Ectodermal cell (in vitro differentiated cells): ENCODE measurements around the gene RASGRP1.

Source experiments
- H3K27ac ChIP-seq: 2 replicates; pipeline ENCODE4 v1.7.0; 2013; ENCODE audit warnings: mild to moderate bottlenecking, low read depth, low read length; ENCODE audit not compliant: insufficient read depth, poor library complexity, severe bottlenecking
- H3K27me3 ChIP-seq: 2 replicates; pipeline ENCODE4 v1.7.0; 2013; ENCODE audit warnings: mild to moderate bottlenecking, low read length; ENCODE audit not compliant: insufficient read depth, control insufficient read depth, poor library complexity, severe bottlenecking
- H3K36me3 ChIP-seq: one replicate; pipeline ENCODE4 v1.7.0; 2013; ENCODE audit warnings: low read length; ENCODE audit not compliant: control insufficient read depth, insufficient read depth
- H3K4me1 ChIP-seq: one replicate; pipeline ENCODE4 v1.7.0; 2013; ENCODE audit warnings: low read length; ENCODE audit not compliant: control insufficient read depth, insufficient read depth
- H3K4me3 ChIP-seq: 2 replicates; pipeline ENCODE4 v1.7.0; 2013; ENCODE audit warnings: low read depth, low read length, control low read depth; ENCODE audit not compliant: insufficient read depth
- H3K9me3 ChIP-seq: 2 replicates; pipeline ENCODE4 v1.7.0; 2013; ENCODE audit warnings: mild to moderate bottlenecking, low read length, moderate library complexity; ENCODE audit not compliant: control insufficient read depth
- WGBS, 2 experiments: methylation state at CpG; one replicate each; pipeline ENCODE4 v1.1.7; 2013; ENCODE audit warnings: missing lambda C conversion rate in 2 of 2; 5-methylcytosine and 5-hydroxymethylcytosine counted together

RASGRP1 gene

GRCh38 chr15:38487378-38487777 is 77.2 kb downstream of the RASGRP1 start:
- no peaks in the 10 kb centered on the region for H3K9me3 ChIP-seq
- H3K4me3 ChIP-seq = no peak overlapping the region
- no peaks in the 10 kb centered on the region for H3K27me3 ChIP-seq
- H3K36me3 ChIP-seq = no peaks in the 10 kb centered on the region
- 100% methylated on average over 1 of the region's 1 CpG for WGBS, 2 experiments
- no peaks in the 10 kb centered on the region for H3K4me1 ChIP-seq
- H3K27ac ChIP-seq = no peak overlapping the region

GRCh38 chr15:38486936-38487335 is 77.7 kb downstream of the RASGRP1 start:
- no peaks in the 10 kb centered on the region for H3K36me3 ChIP-seq
- no peaks in the 10 kb centered on the region for H3K9me3 ChIP-seq
- no peaks in the 10 kb centered on the region for H3K27me3 ChIP-seq
- no peak overlapping the region for H3K27ac ChIP-seq
- no peak overlapping the region for H3K4me3 ChIP-seq
- no peaks in the 10 kb centered on the region for H3K4me1 ChIP-seq
- WGBS, 2 experiments = 92 to 93% methylated on average over 2 of the region's 2 CpGs

DNA sequence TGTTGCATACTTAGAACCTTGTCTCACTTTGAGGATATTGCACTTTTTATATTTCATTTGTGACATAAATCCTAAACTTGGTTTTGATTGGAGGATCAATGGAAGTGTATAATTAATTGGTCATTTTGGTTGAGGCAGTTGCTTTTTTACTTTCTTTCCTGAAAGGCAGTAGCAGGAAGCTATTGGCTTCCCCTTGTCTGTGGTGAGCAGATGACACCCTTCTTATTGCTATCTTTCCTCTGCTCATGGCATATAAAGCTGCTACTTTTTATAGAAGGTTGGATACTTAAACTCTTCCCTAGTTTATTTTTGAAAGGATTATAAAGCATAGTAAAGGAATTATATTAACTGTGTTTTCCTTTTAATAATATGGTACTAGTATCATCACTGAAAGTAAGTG is 82.0 kb downstream of the RASGRP1 start:
- Histone ChIP-seq H3K27me3 (no peaks in the 10 kb centered on the region), H3K27ac (no peak overlapping the region), H3K36me3 (peaks cover 3% of the 10 kb centered on the region), H3K4me1 (no peaks in the 10 kb centered on the region), H3K4me3 (no peak overlapping the region), H3K9me3 (no peaks in the 10 kb centered on the region)

DNA sequence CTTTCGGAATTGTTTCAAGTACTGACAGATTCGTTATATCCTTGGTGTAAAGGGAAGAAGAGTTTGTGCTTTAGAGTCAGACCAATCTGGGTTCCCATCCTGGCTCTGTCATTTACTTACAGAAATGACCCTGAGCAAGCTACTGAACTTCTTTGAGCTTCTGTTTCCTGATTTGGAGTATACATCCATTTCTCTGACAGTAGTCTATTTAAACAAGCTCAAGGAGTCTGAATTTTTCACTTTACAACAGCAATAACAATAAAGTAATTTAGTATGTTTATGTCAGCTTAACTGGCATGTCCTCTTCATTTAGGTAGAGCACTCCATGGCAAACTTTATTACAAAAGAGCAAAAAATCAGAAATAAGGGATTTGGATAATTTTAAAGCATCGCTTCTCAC is 82.9 kb downstream of the RASGRP1 start:
- no peaks in the 10 kb centered on the region for H3K27me3 ChIP-seq
- 94 to 97% methylated on average over 3 of the region's 3 CpGs for WGBS, 2 experiments
- no peaks in the 10 kb centered on the region for H3K9me3 ChIP-seq
- H3K4me3 ChIP-seq = no peak overlapping the region
- no peaks in the 10 kb centered on the region for H3K4me1 ChIP-seq
- peaks cover 3% of the 10 kb centered on the region for H3K36me3 ChIP-seq
- H3K27ac ChIP-seq = no peak overlapping the region

GRCh38 chr15:38481113-38481512 is 83.5 kb downstream of the RASGRP1 start:
- Histone ChIP-seq H3K36me3 (peaks cover 3% of the 10 kb centered on the region), H3K27ac (no peak overlapping the region), H3K27me3 (no peaks in the 10 kb centered on the region), H3K9me3 (no peaks in the 10 kb centered on the region), H3K4me1 (no peaks in the 10 kb centered on the region), H3K4me3 (no peak overlapping the region)
- WGBS, 2 experiments = 98% methylated on average over 5 of the region's 5 CpGs

DNA sequence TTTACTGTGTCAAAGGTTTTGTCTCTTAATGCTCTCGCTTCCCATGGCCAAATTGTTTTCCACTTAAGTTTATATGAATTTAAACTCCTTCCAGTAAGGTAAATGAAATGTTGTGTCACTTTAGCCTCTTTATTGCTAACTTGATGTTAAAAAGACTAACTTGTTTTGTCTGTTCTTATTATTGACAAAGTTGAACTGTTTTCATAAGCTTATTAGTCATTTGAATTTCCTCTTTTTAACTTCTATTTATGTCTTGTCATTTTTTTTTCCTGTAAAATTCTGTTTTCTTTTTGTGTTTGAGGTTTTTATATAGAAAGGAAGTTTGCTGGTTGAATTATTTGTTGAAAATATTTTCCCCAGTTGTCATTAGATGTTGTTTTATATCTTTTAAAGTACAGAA is 84.9 kb downstream of the RASGRP1 start:
- Histone ChIP-seq H3K27ac (no peak overlapping the region), H3K27me3 (no peaks in the 10 kb centered on the region), H3K4me1 (no peaks in the 10 kb centered on the region), H3K4me3 (no peak overlapping the region), H3K36me3 (peaks cover 11% of the 10 kb centered on the region), H3K9me3 (no peaks in the 10 kb centered on the region)
- 80% methylated on average over 1 of the region's 1 CpG; no CpG with 5 or more reads in 1 of the 2 experiments for WGBS, 2 experiments

- H3K27ac ChIP-seq = no peak overlapping the region
- H3K4me3 ChIP-seq = no peak overlapping the region
- peaks cover 15% of the 10 kb centered on the region for H3K36me3 ChIP-seq
Measured at GRCh38 chr15:38479266-38479665, 85.3 kb downstream of the RASGRP1 start.

GRCh38 chr15:38477637-38478036 is 87.0 kb downstream of the RASGRP1 start:
- no peak overlapping the region for H3K27ac ChIP-seq
- H3K27me3 ChIP-seq = no peaks in the 10 kb centered on the region
- no peak overlapping the region for H3K4me3 ChIP-seq
- no peaks in the 10 kb centered on the region for H3K4me1 ChIP-seq
- 94 to 97% methylated on average over 4 of the region's 4 CpGs for WGBS, 2 experiments
- peaks cover 15% of the 10 kb centered on the region for H3K36me3 ChIP-seq
- H3K9me3 ChIP-seq = no peaks in the 10 kb centered on the region

More at GRCh38 chr15:38479266-38479665, 85.3 kb downstream of the RASGRP1 start:
- H3K9me3 ChIP-seq = no peaks in the 10 kb centered on the region
- no peaks in the 10 kb centered on the region for H3K4me1 ChIP-seq
- H3K27me3 ChIP-seq = no peaks in the 10 kb centered on the region

GRCh38 chr15:38476120-38476519 is 88.5 kb downstream of the RASGRP1 start:
- Histone ChIP-seq H3K4me1 (no peaks in the 10 kb centered on the region), H3K9me3 (no peaks in the 10 kb centered on the region), H3K27me3 (no peaks in the 10 kb centered on the region), H3K4me3 (no peak overlapping the region), H3K27ac (no peak overlapping the region), H3K36me3 (peaks cover 12% of the 10 kb centered on the region)
- 100% methylated on average over 1 of the region's 1 CpG; no CpG with 5 or more reads in 1 of the 2 experiments for WGBS, 2 experiments

GRCh38 chr15:38475361-38475760 is 89.3 kb downstream of the RASGRP1 start:
- no peaks in the 10 kb centered on the region for H3K4me1 ChIP-seq
- H3K9me3 ChIP-seq = no peaks in the 10 kb centered on the region
- 95% methylated on average over 2 of the region's 2 CpGs for WGBS, 2 experiments
- H3K27ac ChIP-seq = no peak overlapping the region
- peaks cover 12% of the 10 kb centered on the region for H3K36me3 ChIP-seq
- no peaks in the 10 kb centered on the region for H3K27me3 ChIP-seq
- no peak overlapping the region for H3K4me3 ChIP-seq

DNA sequence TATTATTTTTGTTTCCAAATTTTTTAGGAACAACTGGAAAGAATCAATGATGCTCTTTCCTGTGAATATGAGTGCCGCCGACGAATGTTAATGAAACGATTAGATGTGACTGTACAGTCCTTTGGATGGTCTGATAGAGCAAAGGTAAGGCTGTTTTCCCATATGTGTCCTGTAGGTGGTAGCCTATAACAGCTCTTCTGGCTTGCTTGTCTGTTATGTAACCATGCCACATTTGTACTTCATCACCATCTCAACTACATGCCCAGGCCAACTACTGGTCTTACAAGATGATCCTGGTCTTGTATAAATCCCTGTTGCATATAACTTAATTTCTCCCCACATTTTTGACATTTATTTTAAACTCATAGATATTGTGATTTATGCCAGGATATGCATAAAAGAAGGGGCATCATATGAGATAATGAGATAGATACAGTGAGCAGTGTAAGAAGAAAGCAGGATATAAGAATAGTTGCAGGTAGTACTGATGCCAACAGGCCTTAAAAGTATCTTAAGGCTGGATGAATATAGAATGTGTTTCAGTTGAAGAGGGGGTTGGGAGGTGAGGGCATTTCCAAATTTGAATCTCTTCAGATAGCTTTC is 90.4 kb downstream of the RASGRP1 start:
- no peak overlapping the region for H3K27ac ChIP-seq
- WGBS, 2 experiments = 95 to 98% methylated on average over 4 of the region's 4 CpGs
- no peaks in the 10 kb centered on the region for H3K27me3 ChIP-seq
- no peaks in the 10 kb centered on the region for H3K9me3 ChIP-seq
- no peaks in the 10 kb centered on the region for H3K4me1 ChIP-seq
- H3K36me3 ChIP-seq = peaks cover 16% of the 10 kb centered on the region
- no peak overlapping the region for H3K4me3 ChIP-seq
